Uterus (tissue), 4 donors: ENCODE measurements around the gene OTUB2. TPM values are rescaled to one million over a fixed set of nuclear protein-coding genes. Genes with fewer than 3 reads are reported as not detected.

Experiments
- DNase-seq, 2 donors: peaks; one replicate each; pipeline ENCODE4 v3.0.0-alpha.2; 2019 to 2020
- H3K27ac ChIP-seq, 2 donors: fragments of 200-600 bp; sonication (generic); 1 replicate in 1 of 2; 2 replicates in 1 of 2; pipeline ENCODE4 v1.5.1; 2016 to 2018
- H3K27me3 ChIP-seq, 2 donors: fragments of 200-600 bp; sonication (generic); one replicate each; pipeline ENCODE4 v1.5.1; 2018 to 2019; ENCODE audit warnings: control low read depth in 1 of 2
- H3K36me3 ChIP-seq, 2 donors: fragments of 200-600 bp; sonication (generic); one replicate each; pipeline ENCODE4 v1.5.1; 2019; ENCODE audit warnings: control low read depth in 1 of 2
- H3K4me1 ChIP-seq, 2 donors: fragments of 200-600 bp; sonication (generic); one replicate each; pipeline ENCODE4 v1.5.1; 2018 to 2019; ENCODE audit warnings: control low read depth in 1 of 2
- H3K4me3 ChIP-seq, 2 donors: fragments of 200-600 bp; sonication (generic); 1 replicate in 1 of 2; 2 replicates in 1 of 2; pipeline ENCODE4 v1.5.1; 2018 to 2019; ENCODE audit warnings: mild to moderate bottlenecking in 1 of 2
- H3K9me3 ChIP-seq, 2 donors: fragments of 200-600 bp; sonication (generic); one replicate each; pipeline ENCODE4 v1.5.1; 2019; ENCODE audit warnings: control low read depth in 1 of 2
- POLR2A ChIP-seq, 2 donors: fragments of 450-650 bp; IDR thresholded peaks; one replicate each; pipeline ENCODE4 v1.6.1; 2016; ENCODE audit warnings: antibody characterized with exemption in 2 of 2, mild to moderate bottlenecking in 1 of 2, moderate library complexity in 1 of 2
- intact Hi-C: fragments of 100-400 bp; cut with DNase I; formaldehyde crosslinking; loops from one replicate; pipeline ENCODE4 v1.15.1; 2023; ENCODE audit warnings: low total_unique reads
- total RNA-seq, 4 donors: library from RNA; depleted of rRNA in 3 of 4; stranded (reverse); fragments of >200 nt in 3 of 4; gene quantifications; one replicate each; pipeline versions ENCODE4 v1.1.0 to v1.2.4, GENCODE V29; 2014 to 2023
- TF ChIP-seq, protein P1 (sequence below), 4 experiments: fragments of 200-600 bp in 2 of 4; fragments of 450-650 bp in 2 of 4; sonication (generic) in 2 of 4; IDR thresholded peaks; one replicate each; pipeline ENCODE4 v1.5.1; 2016 to 2019; ENCODE audit warnings: antibody characterized with exemption in 4 of 4, mild to moderate bottlenecking in 2 of 4, moderate library complexity in 1 of 4
- donor health status: DM: yes; HTN: yes; CAD: no.

OTUB2 gene
- total RNA-seq, 4 donors from 2014 or later: 0.37 to 3.8 TPM; not detected in 2

DNA sequence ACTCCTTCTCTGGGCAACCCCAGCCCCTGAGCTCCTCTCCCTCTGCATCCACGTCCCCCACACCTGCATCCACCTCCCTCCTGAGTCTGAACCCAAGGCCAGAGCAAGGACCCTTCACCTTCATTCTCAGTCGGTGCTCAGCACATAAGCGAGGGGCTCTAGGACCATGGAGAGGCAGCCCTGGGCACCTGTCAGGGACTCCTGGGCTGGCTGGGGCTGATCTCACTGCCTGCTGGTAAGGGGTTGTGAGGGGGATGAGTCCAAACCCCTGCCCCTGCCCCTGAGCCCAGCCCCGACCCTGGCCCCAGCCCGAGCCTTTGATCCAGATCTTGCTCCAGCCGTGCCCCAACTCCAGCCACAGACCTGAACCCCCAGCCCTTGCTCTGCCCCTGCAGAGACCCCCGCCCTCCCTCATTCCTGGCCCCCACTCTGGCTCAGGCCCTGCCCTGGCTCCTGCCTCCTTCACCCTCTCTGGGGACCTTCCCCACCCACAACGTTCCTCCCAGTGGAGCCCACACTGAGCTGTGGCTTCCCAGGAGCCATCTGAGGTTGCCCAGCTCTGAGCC lies 29.9 kb upstream of the OTUB2 start:
- no peaks in the 10 kb centered on the region for H3K27me3 ChIP-seq
- no peaks in the 10 kb centered on the region for H3K9me3 ChIP-seq
- DNase-seq: no peak
- intact Hi-C loops: no loop called here
- TF ChIP-seq, protein P1, sequence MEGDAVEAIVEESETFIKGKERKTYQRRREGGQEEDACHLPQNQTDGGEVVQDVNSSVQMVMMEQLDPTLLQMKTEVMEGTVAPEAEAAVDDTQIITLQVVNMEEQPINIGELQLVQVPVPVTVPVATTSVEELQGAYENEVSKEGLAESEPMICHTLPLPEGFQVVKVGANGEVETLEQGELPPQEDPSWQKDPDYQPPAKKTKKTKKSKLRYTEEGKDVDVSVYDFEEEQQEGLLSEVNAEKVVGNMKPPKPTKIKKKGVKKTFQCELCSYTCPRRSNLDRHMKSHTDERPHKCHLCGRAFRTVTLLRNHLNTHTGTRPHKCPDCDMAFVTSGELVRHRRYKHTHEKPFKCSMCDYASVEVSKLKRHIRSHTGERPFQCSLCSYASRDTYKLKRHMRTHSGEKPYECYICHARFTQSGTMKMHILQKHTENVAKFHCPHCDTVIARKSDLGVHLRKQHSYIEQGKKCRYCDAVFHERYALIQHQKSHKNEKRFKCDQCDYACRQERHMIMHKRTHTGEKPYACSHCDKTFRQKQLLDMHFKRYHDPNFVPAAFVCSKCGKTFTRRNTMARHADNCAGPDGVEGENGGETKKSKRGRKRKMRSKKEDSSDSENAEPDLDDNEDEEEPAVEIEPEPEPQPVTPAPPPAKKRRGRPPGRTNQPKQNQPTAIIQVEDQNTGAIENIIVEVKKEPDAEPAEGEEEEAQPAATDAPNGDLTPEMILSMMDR (IDR thresholded peaks at IDR 0.05): no peak
- TF ChIP-seq POLR2A (IDR thresholded peaks at IDR 0.05): no peak
- H3K36me3 ChIP-seq: no peaks in the 10 kb centered on the region
- peak overlapping the region in 1 of 2 donors; percentile 69 for H3K27ac ChIP-seq
- H3K4me1 ChIP-seq: no peaks in the 10 kb centered on the region
- no peak overlapping the region for H3K4me3 ChIP-seq

DNA sequence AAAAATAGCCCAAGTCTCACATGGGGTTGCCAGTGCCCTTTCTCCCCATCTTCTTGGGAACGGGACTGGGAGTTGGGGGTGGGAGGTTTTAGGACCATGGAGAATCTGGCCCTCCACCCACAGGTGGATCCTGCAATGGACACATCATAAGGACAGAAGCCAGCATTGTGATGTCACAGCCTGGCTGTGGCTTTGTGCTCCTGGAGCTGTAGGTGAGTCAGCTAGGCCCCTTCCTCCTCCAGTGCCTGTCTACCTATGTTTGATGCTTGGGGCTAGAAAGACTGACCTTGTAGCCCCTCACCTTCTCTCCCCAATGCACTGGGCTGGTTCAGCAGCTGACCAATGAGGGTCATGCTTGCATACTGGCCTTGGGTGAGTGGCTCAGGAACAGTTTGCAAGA lies 29.1 kb upstream of the OTUB2 start, which contains the start of gene CCDC197:
TSS of gene CCDC197 (plus strand) at position 220 of the 400 bp plus-strand sequence. CDS start 831 bp downstream, outside the sequence.
- intact Hi-C loops: no loop called here
- Histone ChIP-seq H3K27me3 (no peaks in the 10 kb centered on the region), H3K4me3 (no peak within 1 kb of the TSS), H3K36me3 (no peaks in the 10 kb centered on the region), H3K9me3 (no peaks in the 10 kb centered on the region), H3K27ac (peak within 1 kb of the TSS in 1 of 2 donors; percentile 69), H3K4me1 (no peaks in the 10 kb centered on the region)
- TF ChIP-seq, protein P1 (IDR thresholded peaks at IDR 0.05): no peak
- TF ChIP-seq POLR2A (IDR thresholded peaks at IDR 0.05): no peak
- no peak for DNase-seq

DNA sequence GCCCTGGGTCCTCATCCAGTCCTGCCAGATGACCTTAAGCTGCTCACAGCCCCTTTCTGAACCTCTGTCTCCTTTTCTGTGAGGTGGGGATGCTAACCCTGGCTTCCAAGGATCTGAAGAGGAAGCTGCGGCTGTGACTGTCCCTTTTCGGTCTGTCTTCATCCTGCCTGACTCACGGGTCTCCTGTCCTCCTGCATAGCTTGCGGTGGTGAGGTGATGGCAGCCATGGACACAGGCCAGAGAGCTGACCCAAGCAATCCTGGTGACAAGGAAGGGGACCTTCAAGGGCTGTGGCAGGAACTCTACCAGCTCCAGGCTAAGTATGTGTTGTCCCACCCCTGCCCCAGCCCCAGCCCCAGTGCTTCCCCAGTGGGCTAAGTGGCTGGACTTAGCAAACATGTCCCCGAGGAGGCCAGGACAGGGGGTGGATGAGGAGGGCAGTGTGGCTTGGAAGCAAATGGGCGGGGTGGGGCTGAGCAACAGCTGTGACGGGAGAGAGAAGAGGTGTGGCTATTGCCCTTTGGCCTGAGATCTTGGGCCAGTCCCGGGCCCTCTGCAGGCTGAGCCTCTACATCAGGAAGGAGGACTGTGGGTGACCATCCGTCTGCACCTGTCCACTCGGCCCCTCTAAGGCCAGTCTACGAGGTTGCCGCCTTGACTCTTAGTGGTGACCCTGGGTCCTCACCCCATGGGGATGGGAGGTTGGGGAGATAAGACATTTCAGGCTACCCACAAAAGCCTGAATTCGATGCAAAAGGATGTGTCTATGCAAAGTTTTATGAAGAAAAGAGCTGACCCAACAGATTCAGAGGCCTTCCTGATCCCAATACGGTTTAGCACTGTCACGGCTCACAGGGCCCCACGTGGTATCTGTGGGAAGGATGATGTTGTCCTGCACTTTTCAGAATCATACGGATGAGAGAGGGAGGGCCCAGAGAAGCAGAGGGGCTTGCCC lies 27.9 kb upstream of the OTUB2 start:
- Histone ChIP-seq H3K27me3 (no peaks in the 10 kb centered on the region), H3K9me3 (no peaks in the 10 kb centered on the region), H3K27ac (no peak overlapping the region), H3K36me3 (no peaks in the 10 kb centered on the region), H3K4me1 (no peaks in the 10 kb centered on the region), H3K4me3 (no peak overlapping the region)
- TF ChIP-seq, protein P1 (IDR thresholded peaks at IDR 0.05): no peak
- intact Hi-C loops: loop anchor here (2.0 kb wide), 1 partner anchor 55 kb away; no protein-coding TSS in a partner anchor
- no peak for DNase-seq

DNA sequence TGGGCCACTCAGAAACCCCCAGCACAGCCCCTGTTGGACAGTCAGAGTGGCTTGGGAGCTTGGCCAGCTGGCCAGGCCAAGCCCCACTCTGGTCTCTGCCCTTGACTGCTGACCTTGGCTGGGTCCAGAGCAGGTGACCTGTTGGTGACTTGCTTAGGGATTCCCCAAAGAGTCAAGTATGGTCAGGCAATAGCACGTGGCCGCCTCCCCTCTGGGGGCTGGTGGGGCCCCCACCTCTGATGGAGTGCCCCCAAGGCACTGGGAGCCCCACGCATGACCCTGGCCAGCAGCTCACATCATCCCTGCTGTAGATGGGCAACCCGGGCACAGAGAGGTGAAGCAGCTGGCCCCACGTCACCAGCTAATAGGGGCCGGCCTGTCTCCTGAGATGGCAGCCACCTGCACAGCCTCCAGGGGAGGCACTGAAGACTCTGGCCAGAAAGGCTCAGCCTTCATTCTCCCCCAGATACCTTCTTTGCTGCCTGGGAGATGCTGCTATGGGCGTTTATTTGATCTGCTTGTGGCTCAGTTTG lies 27.2 kb upstream of the OTUB2 start:
- TF ChIP-seq, protein P1 (IDR thresholded peaks at IDR 0.05): no peak
- TF ChIP-seq POLR2A (IDR thresholded peaks at IDR 0.05): no peak
- DNase-seq: no peak
- Histone ChIP-seq H3K9me3 (no peaks in the 10 kb centered on the region), H3K27me3 (no peaks in the 10 kb centered on the region), H3K4me3 (no peak overlapping the region), H3K36me3 (no peaks in the 10 kb centered on the region), H3K27ac (no peak overlapping the region), H3K4me1 (no peaks in the 10 kb centered on the region)
- intact Hi-C loops: loop anchor here (2.0 kb wide), 1 partner anchor 56 kb away; no protein-coding TSS in a partner anchor
